ENCODE results near the gene UVSSA. TPM values are rescaled to one million over a fixed set of nuclear protein-coding genes. Genes with fewer than 3 reads are reported as not detected.

Gene UVSSA
- total RNA-seq, 4 donors from 2014 or later, result 13.5 to 114 (median 34.2) TPM

DNA sequence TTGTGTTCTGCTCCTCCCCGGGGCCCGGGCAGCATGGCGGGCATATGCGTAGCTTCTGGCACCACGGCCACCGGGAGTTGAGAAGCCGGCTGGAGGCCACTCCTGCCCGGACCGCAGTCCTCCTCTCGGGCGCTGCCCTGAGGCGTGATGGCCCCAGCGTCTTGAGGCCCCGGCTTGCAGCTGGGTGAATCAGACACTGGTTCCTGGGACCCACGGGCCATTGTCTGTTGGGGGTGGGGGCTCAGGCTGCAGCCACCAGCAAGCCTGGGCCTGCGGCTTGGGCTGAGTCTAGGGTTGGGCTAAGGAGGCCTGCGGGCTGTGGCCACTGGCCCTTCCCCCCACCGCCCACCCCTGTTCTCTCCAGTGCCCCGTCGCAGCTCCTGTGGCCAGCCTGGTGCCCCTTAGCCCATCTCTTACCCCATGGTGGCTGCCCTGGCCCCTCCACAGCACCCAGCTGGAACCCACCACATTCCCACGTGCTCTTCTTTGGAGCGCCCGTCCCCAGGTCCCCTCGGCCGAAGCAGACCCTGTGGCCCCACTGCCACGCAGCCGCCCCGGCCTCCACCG, 6.7 kb upstream of the UVSSA start:
- intact Hi-C loops (cut with DNase I; ENCODE audit: low total_unique reads), result no loop called here

GRCh38 chr4:1340861-1341260, 6.1 kb upstream of the UVSSA start:
- H3K36me3 ChIP-seq, result peaks cover 0 to 24% (median 16%) of the 10 kb centered on the region in 4 donors
- intact Hi-C loops (cut with DNase I; ENCODE audit: low total_unique reads), result no loop called here

More for the DNA sequence above, 6.7 kb upstream of the UVSSA start:
- Histone ChIP-seq H3K9me3 (no peaks in the 10 kb centered on the region), H3K27ac (no peak overlapping the region), H3K4me1 (peaks cover 0 to 6% (median 1%) of the 10 kb centered on the region in 4 donors), H3K36me3 (peaks cover 0 to 24% (median 16%) of the 10 kb centered on the region in 4 donors), H3K4me3 (no peak overlapping the region), H3K27me3 (no peaks in the 10 kb centered on the region)
- TF ChIP-seq POLR2AphosphoS5 (IDR thresholded peaks at IDR 0.05) (no peak), EP300 (IDR thresholded peaks at IDR 0.05; ENCODE audit: low read depth) (no peak), POLR2A (IDR thresholded peaks at IDR 0.05) (no peak)
- TF ChIP-seq, protein P1, sequence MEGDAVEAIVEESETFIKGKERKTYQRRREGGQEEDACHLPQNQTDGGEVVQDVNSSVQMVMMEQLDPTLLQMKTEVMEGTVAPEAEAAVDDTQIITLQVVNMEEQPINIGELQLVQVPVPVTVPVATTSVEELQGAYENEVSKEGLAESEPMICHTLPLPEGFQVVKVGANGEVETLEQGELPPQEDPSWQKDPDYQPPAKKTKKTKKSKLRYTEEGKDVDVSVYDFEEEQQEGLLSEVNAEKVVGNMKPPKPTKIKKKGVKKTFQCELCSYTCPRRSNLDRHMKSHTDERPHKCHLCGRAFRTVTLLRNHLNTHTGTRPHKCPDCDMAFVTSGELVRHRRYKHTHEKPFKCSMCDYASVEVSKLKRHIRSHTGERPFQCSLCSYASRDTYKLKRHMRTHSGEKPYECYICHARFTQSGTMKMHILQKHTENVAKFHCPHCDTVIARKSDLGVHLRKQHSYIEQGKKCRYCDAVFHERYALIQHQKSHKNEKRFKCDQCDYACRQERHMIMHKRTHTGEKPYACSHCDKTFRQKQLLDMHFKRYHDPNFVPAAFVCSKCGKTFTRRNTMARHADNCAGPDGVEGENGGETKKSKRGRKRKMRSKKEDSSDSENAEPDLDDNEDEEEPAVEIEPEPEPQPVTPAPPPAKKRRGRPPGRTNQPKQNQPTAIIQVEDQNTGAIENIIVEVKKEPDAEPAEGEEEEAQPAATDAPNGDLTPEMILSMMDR (IDR thresholded peaks at IDR 0.05), result no peak
- no peak for DNase-seq
- 80 to 96% methylated on average over 2 to 27 of the region's 29 CpGs for WGBS, 2 donors (ENCODE audit: low coverage in 1 of 2)
- in situ Hi-C loops (cut with MboI; ENCODE audit: low pct_ligation_motif_present in 1 of 4, low pct_unique_long_range_greater_than_20kb in 1 of 4, low sequenced_read_pairs in 3 of 4), result loop anchor here in 2 of 4 donors (10.0 kb wide), 1 partner anchor 85 kb away; no protein-coding TSS in a partner anchor

GRCh38 chr4:1342003-1342402, 5.0 kb upstream of the UVSSA start:
- TF ChIP-seq POLR2A (IDR thresholded peaks at IDR 0.05) (no peak), EP300 (IDR thresholded peaks at IDR 0.05; ENCODE audit: low read depth) (no peak), POLR2AphosphoS5 (IDR thresholded peaks at IDR 0.05) (no peak)
- TF ChIP-seq, protein P1 (IDR thresholded peaks at IDR 0.05), result no peak
- DNase-seq, result no peak
- Histone ChIP-seq H3K9me3 (no peaks in the 10 kb centered on the region), H3K4me3 (no peak overlapping the region), H3K27ac (no peak overlapping the region), H3K27me3 (no peaks in the 10 kb centered on the region), H3K4me1 (peaks cover 0 to 11% (median 8%) of the 10 kb centered on the region in 4 donors), H3K36me3 (peaks cover 0 to 24% (median 14%) of the 10 kb centered on the region in 4 donors)
- intact Hi-C loops (cut with DNase I; ENCODE audit: low total_unique reads) (no loop called here), in situ Hi-C loops (cut with MboI; ENCODE audit: low pct_ligation_motif_present in 1 of 4, low pct_unique_long_range_greater_than_20kb in 1 of 4, low sequenced_read_pairs in 3 of 4) (loop anchor here in 2 of 4 donors (10.0 kb wide), 1 partner anchor 87 kb away; no protein-coding TSS in a partner anchor)
- 96 to 100% methylated on average over 1 of the region's 1 CpG for WGBS, 2 donors (ENCODE audit: low coverage in 1 of 2)

More at GRCh38 chr4:1340861-1341260, 6.1 kb upstream of the UVSSA start:
- Histone ChIP-seq H3K27me3 (no peaks in the 10 kb centered on the region), H3K27ac (no peak overlapping the region), H3K9me3 (no peaks in the 10 kb centered on the region), H3K4me1 (peaks cover 0 to 11% (median 7%) of the 10 kb centered on the region in 4 donors), H3K4me3 (no peak overlapping the region)
- no peak for DNase-seq
- no peak for TF ChIP-seq POLR2A (IDR thresholded peaks at IDR 0.05)
- TF ChIP-seq EP300 (IDR thresholded peaks at IDR 0.05; ENCODE audit: low read depth), result no peak
- TF ChIP-seq, protein P1 (IDR thresholded peaks at IDR 0.05), result no peak
- TF ChIP-seq POLR2AphosphoS5 (IDR thresholded peaks at IDR 0.05), result no peak
- in situ Hi-C loops (cut with MboI; ENCODE audit: low pct_ligation_motif_present in 1 of 4, low pct_unique_long_range_greater_than_20kb in 1 of 4, low sequenced_read_pairs in 3 of 4), result loop anchor here in 2 of 4 donors (10.0 kb wide), 1 partner anchor 86 kb away; no protein-coding TSS in a partner anchor
- 97% methylated on average over 17 of the region's 20 CpGs; no CpG with 5 or more reads in 1 of the 2 donors for WGBS, 2 donors (ENCODE audit: low coverage in 1 of 2)

DNA sequence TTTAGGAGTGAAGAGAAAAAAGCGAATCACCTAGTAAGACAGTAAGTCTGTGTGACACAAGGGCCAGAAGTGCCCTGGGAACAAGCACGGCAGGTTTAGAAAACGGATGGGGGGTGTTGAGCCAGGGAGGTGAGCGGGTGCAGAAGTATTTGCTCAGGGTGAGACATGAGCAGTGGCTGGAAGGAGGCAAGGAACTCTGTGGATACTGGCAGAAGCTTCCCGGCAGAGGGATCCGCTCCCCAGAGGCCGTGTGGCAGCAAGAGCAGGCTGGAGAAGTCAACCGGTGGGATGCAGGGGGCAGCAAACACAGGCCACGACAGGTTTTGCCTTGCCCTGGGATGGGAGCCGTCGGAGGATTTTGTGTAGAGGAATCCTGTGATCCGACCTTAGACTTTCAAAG, 2.3 kb upstream of the UVSSA start:
- no peak overlapping the region for H3K4me3 ChIP-seq
- DNase-seq, result no peak
- peaks cover 10 to 23% (median 20%) of the 10 kb centered on the region in 4 donors for H3K4me1 ChIP-seq
- H3K36me3 ChIP-seq, result peaks cover 0 to 8% (median 4%) of the 10 kb centered on the region in 4 donors
- no peaks in the 10 kb centered on the region for H3K27me3 ChIP-seq
- no peak overlapping the region for H3K27ac ChIP-seq
- no peaks in the 10 kb centered on the region for H3K9me3 ChIP-seq
- intact Hi-C loops (cut with DNase I; ENCODE audit: low total_unique reads), result no loop called here
- in situ Hi-C loops (cut with MboI; ENCODE audit: low pct_ligation_motif_present in 1 of 4, low pct_unique_long_range_greater_than_20kb in 1 of 4, low sequenced_read_pairs in 3 of 4), result loop anchor here in 2 of 4 donors (10.0 kb wide), 1 partner anchor 90 kb away; no protein-coding TSS in a partner anchor
- TF ChIP-seq EP300 (IDR thresholded peaks at IDR 0.05; ENCODE audit: low read depth) (no peak), POLR2AphosphoS5 (IDR thresholded peaks at IDR 0.05) (no peak), POLR2A (IDR thresholded peaks at IDR 0.05) (no peak)
- TF ChIP-seq, protein P1 (IDR thresholded peaks at IDR 0.05), result no peak
- 73 to 86% methylated on average over 3 to 12 of the region's 12 CpGs for WGBS, 2 donors (ENCODE audit: low coverage in 1 of 2)
